Activated CD4-positive, CD25-positive, alpha-beta regulatory T cell treated with anti-CD3 and anti-CD28 coated beads, Interleukin-2, amount 50 U/mL, for 24 hours (primary cell): ENCODE data around the gene CAMK2D.

ENCODE experiments used
- ATAC-seq, 2 donors: fragments of 150-1000 bp; cut with Tn5 transposase; one replicate each; pipeline ENCODE4 v1.10.0; 2021; ENCODE audit warnings: mild to moderate bottlenecking in 1 of 2, moderate library complexity in 1 of 2

The CAMK2D gene

DNA sequence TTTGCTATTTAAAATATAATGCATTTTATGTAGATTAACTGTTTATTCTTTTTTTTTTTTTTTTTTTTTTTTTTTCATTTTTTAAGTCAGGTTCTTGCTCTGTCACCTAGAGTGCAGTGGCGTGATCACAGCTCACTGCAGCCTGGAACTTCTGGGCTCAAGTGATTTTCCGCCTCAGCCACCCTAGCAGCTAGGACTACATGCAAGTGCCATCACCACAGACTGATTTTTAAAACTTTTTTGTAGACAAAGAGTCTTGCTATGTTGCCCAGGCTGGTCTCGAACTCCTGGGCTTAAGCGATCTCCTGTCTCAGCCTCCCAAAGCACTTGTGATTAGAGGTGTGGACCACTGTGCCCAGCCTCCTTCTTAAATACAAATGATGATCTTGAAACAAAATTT is 159.9 kb downstream of the CAMK2D start:
- no peak for ATAC-seq

DNA sequence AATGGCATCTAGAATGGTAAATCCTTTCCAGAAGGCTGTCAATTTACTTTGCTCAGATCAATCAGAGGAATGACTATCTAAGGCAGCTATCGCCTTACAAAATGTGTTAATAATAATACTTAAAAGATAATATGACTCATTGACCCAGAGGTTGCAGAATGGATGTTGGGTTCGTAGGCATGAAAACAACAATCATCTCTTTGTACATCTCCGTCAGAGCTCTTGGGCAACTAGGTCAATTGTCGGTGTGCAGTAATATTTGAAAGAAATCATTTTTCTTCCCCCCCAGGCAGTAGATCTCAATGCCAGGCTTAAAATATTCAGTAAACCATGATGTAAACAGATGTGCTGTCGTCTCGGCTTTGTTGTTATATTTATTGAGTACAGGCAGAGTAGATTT is 165.1 kb downstream of the CAMK2D start:
- ATAC-seq = peak in 1 of 2 donors; percentile 24

DNA sequence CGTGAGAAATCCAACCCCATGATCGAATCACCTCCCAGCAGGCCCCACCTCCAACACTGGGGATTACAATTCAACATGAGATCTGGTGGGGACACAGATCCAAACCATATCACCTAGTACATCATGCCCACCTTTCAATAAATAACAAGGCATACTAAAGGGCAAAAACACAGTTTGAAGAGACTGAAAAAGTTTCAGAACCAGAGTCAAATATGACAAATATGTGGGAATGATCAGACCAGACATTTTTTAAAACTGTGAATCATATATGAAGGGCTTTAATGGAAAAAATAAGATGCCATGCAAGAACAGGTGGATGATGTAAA is 167.3 kb downstream of the CAMK2D start:
- ATAC-seq = no peak

DNA sequence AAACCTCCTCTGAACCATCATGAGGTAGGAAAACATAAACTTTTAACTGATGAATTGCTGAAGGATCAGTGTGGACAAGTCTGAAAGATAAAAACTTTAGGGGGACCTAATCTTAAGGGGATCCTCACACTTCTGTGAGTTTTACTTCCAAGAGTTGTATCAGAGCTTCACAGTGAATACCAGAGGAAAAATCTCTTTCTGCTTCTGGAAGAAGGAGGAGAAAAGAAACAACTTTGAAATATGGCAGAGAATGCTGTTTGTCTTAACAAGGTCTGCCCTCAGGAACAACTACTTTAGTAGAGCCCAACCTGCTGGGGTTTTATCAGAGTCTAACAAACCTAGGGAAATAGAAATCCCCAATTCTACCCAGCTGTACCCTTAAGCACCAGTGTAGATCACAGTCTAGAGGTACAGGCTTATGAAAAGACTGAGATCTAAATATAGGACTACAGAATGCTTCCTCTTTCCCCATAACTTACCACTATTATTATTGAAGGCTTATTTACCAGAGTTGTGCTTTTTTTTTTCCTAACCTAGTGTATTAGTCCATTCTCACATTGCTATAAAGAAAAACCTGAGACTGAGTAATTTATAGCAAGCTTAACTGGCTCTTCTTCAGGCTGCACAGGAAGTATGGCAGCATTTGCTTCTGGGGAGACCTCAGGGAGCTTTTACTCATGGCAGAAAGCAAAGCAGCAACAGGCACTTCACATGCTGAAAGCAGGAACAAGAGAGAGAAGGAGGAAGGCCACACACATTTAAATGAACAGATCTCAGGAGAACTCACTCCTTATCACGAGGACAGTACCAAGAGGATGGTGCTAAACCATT is 167.9 kb downstream of the CAMK2D start:
- no peak for ATAC-seq

DNA sequence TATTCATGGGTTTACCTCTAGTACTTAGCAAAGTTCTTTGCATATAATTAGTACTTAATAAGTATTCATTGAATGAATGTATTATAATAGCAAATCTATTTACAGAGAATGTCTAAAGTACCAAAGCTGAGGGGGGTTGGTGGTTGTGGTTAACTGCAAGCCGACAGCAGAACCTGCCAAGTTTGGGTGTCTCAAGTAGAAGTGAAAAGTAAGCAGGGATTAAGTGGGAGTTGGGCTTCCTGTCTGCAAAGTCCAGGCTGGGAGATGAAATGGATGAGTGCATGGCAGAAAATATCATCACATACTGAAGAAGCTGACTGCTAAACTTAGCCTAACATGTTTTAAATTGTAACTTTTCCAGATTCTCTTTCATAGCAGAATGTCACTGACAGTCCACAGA is 169.6 kb downstream of the CAMK2D start:
- no peak for ATAC-seq

DNA sequence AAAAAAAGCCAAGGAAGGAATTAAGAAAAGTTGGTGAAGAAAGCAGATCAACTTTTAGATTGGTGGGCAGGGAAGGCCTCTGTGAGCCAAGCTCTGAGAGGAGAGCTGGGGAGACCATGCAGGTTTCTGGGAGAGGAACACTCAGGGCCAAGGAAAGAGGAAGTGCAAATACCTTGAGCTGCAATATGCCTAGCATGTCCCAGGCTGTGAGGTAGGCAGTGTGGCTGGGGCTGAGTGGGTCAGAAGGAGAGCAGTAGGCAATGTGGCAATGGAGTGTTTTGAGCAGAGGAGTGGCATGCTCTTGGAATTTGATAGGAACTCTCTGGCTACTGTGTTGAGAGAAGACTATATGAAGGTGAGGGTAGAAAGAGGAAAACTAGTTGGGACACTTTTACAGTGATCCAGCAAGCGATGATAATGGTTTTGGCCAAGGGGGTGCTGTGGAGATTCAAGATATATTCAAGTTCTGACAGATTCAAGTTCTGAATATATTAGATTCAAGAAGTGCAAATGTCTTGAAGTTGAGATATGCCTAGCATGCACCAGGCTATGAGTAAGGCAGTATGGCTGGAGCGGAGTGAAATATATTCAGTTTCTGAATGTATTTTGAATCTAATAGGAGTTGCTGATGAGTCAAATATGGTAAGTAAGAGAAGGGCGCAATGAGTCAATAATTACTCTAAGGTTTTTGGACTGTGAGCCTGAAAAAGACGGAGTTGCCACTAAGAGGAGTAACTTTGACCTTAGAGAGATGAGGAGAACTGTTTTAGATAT is 172.5 kb downstream of the CAMK2D start:
- peak in 1 of 2 donors; percentile 33 for ATAC-seq

DNA sequence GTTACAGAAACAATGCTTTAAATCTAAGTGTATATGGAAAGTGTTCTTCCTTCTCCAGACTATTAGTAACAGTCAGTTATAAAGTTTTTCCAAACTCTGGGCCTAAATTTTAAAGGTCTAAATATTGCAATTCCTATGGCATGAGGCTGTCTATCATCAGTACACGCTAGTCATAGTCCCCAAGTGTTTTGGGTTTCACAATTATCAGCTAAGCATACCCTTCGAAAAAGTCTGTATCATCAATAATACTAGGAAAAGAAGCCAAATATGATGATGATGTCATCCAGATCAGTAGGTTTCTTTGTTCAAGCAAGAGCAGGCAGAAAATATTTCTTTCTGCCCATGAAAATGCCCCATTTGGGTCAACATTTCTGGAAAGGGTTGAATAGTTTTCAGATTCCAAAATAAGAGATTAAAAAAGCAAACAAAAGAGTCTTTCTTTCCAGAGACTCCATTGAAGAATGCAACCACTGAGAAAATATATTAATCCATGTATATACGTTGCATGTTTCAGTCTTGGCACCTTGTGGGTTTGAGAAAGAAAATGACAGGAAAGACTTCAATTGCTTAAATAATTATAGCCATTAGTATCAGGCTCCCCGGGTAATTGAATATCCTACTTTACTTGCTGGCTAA is 173.8 kb downstream of the CAMK2D start:
- ATAC-seq = no peak

DNA sequence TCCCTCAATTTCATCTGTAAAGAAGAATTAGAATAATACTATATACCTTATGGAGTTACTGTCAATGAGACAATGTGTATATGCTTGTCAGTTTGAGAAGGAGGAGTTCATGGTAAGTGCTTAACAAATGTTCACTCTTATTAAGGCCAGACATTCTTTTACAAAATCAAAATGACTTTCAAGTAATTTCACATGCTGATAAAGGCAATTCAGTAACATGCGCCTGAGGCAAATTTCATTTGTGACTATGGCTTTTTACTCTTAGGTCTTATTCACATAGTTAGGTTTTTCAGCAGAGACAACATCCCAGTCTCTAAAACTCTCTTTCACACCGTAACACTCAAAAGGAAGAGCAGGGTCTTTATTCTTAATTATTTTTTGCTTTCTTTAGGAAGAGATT is 174.4 kb downstream of the CAMK2D start:
- ATAC-seq = no peak

DNA sequence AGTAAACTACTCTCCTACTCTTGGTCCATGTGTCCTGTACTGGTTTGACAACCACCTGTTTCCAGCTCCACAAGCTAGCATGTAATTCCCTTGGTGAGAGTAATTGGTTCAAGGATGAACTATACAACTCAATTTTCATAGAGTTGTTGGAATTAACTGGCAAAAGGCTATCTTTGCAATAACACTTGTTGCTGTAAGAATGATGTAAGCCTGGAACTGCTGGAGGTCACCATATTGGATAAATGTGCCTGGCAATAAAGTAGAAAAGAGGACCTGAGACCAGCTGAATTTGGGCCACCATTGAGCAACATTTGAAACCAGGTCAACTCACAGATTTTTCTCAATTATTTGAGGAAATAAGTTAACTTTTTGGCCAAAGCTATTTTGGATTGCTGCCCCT is 175.5 kb downstream of the CAMK2D start:
- no peak for ATAC-seq

DNA sequence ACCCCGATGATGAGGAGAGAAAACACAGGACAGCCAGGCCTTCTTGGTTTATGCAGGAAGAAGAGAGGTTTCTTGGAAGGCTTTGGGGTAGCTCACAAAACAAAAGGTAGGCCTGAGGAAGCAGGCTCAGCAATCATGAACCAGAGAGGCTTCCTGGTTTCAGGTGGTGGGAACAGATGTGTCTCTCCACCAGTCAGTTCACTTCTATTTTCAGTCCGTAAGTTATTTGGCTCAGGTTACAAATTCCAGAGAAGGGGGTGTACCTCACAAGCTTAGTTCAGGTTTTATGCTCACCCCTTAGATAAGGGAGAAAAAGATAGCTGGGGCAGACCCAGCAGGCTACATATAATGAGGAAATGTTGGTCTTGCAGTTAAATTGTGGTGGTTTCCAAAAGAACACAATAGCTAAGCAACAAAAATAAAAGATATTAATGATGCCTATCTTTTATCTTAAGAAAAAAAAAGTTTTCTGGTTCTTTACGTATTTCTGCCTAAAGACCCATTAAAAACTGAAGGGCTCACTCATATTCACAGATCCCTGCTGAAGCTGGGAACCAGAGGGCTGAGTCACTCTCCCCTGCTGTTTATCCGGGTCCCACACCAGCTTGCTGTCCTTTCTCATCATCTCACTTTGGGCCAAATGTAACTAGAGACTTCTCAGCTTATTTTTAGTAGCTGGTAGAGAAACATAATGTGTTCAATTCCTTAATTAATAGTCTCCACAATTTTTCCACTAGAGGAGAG is 177.0 kb downstream of the CAMK2D start:
- ATAC-seq = no peak

DNA sequence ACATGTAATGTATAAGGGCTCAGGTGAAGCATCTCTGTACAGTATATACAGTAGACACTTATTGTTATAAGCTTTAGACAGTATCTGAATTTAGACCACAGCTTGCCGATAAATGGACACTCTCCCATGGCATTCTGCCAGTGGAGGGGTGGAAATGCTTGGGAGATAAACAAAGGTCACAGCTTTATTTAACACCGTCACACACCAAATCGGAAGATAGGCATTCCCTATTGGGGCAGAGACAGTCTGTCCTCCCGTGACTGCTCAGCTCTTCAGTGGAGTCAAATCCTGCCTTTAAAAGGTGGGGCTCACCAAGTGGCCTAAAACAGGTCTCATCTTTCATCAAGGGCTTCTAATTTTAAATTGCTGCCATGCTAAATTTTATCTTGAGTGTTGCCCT is 178.8 kb downstream of the CAMK2D start:
- ATAC-seq = no peak

DNA sequence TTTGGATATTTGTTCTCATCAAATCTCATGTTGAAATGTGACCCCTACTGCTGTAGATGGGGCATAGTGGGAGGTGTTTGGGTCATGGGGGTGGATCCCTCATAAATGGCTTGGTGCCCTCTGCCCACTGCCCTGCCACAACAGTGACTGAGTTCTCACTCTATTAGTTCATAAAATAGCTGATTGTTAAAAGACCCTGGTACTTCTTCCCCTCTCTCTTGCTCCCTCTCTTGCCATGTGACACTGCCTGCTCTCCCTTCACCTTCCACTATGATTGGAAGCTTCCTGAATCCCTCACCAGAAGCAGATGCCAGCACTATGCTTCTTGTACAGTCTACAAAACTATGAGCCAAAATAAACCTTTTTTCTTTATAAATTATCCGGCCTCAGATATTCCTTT is 182.2 kb downstream of the CAMK2D start:
- ATAC-seq = no peak

DNA sequence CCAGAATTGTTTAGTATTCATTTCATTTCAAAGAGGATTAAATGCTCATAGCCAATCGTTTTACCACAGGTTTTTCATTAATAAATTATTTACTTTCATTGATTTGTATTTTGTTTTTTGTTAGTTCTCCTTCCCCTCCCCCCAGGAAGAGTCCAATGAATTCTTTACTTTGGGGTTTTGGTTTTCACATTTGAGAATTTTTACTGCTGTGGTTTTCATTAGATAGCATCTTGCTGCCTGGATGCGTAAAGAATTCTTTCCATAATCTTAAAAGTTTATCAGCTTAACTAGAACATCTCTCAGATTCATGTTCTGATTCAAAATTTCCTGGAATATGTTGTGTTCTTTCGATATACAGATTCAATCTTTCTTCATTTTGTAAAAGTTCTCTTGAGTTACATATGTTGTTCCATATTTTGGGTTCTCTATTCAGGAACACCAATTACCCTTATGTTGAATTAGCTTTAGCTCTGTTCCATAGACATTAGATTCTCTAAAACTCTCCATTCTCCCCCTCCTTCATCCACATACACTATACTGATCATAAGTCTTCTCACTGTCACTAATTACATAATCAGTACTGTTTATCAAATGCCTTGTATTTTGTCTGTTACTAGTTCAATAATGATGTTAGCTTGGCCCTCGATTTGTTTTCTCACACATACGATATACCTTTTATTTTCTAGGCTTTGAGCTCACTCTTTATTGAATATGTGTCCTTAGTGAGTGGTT is 184.4 kb downstream of the CAMK2D start:
- ATAC-seq = no peak

DNA sequence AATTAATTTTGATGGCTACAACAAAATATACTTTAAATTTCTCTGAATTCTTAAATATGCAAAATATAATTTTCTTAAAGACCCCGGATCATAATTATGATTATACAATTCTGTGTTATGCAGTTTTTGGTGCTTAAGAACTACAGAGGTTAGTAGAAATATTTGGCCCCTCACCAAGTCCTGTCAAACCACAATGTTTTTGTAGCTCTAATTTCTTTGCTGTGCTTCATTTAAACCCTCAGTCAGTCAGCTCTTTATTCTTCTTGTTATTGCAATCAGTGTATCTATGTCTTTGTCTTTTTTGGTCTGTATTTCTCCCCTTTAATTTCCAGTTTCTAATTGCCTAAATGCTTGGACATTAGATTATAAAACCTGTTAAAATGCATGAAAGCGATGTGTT is 186.1 kb downstream of the CAMK2D start:
- ATAC-seq = no peak

DNA sequence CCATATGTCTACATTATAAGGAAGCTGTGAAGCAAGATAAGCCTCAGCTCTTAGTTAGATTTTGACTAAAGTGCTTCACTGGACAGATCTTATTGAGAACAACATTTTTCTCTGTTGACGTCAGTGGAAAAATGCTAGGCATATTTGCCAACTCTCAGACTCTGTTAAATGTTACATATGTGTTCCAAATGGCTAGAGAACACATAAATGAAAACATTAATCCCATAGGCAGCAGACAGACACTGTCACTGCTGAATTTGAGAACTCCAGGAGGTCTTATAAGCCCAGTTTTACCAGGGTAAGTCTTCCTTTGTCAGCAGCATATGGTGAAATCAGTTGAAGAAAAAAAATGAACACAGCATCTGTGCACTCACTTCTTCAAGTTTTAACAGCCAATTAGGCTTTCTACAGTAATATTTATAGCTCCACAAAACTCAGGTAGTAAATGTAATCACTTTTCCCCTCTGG is 186.9 kb downstream of the CAMK2D start:
- ATAC-seq = no peak

DNA sequence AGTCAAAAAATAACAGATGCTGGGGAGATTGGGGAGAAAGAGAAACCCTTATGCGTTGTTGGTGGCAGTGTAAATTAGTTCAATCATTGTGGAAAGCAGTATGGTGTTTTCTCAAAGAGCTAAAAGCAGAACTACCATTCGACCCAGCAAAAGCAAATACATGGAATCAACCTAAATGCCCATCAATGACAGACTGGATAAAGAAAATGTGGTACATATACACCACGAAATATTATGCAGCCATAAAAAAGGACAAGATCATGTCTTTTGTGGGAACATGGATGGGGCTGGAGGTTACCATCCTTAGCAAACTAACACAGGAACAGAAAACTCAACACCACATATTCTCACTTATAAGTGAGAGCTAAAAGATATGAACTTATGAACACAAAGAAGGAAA is 188.9 kb downstream of the CAMK2D start:
- ATAC-seq = no peak

DNA sequence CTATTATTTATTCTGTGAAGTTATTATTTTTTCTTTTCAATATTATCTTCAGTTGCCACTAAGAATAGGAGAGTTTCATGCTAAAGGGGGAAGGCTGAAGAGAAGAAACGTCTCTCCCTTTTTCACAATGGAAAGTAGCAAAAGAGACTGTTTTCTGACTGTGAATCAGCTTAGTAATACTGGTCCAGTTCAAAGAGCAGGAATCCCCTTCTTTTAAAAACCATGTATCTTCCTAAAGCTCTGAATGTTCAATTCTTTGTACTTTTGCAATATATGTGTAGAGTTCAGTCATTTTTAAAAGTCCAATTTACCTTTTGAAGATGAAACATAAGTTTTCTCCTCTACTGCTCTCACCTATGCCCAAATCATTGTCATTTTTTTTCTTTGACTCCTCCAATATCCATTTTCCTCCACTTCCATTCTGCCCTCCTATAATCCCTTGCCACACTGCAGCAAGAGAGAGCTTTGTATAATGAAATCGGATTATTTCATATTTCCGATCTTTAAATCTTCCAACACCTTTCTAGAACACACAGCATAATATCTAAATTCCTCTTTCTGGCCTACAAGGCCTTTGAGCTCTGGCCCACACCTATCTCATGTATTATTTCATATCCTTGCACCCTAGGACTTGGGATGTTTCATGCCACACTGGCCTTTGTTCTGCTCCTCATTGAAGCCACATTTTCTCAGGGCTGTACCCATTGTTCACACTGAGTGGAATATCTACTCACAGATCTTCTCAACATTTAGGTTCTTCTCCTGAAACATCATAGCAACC is 195.3 kb downstream of the CAMK2D start:
- no peak for ATAC-seq

DNA sequence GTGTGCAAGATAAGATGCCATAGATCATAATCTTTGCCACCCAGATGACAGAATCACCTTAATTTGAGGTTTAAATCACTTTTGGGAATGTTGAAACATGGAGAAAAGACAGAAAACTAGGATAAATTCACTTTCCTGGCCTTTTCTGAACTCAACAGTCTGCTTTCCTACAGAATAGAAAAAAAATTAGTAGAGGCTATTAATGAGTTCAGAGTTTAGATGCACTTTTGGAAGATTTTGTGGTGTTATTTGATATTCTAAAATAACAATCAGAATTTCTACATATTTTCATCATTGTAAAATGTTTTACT is 195.9 kb downstream of the CAMK2D start:
- no peak for ATAC-seq

DNA sequence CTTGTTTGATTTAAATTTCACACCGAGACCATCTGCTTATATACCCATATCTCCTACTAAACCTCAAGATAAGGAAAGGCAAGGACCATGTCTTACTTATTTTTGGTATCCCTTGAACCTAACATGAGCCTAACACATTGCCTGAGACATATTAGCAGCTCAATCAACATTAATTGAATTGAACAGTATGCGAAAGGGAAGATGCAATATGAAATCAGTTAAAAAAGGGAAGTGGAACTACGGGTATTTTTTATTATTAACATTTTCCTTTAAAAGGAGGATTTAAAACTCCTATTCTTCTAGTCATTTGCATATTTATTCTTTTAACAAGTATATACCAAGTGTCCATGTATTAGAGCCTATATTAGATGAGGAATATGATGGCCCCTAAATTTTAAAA is 197.0 kb downstream of the CAMK2D start:
- no peak for ATAC-seq

DNA sequence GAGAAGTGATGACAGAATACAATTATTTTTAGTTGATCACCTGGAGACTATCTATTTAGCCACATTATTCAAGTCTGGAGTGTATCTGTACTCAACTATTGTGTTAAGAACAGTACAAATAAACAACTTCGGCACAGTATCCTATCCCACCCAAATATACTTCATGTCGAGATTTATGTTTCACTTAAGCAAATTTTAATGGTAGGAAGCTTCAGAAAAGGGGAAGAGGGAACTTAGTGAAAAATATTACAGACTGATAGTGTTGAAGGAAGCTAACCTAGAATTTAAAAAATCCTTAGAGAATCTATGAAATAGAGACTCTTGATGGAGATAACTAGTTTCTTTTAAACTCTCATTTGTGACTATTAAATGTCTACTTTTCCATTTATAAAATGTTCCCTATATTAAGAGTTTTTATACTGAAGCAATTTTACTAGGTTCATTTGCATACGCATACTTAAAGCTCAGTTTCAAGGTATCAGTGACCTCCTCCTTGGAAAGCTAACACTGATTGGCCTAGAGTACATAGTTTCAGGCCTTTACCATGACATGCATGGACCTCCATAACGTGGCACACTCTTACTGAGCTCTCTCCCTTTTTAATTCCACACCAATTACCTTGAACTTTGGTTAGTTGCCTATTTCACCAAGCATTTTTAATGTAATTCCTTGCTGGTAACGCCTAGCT is 197.7 kb downstream of the CAMK2D start:
- ATAC-seq = no peak

DNA sequence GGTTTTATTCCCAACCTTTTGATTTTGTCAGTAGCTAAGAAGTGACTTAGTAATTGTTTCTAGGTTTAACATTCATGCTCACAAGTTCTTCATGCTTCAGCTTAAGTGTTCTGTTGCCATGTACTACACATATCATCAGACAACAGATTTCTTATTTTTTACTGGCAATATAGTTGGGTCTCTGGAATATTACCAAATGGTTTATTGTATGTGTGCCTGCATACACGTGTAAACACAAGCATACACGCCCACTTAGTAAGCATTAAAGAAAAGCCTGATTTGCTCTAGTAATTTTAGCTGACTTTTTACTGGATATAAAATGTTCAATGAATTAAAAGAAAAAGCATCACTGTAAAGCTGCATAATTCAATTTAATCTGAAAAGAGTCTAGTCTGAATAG is 199.8 kb downstream of the CAMK2D start:
- no peak for ATAC-seq
